NCI-H1105 treated with DMSO at 0.1 percent for 48 hours (cell line): ENCODE results near the gene PSMC3.

ENCODE experiments used
- DNase-seq: peaks from one replicate; lab custom pipeline; 2025; lab: John Stamatoyannopoulos, UW

PSMC3 gene

DNA sequence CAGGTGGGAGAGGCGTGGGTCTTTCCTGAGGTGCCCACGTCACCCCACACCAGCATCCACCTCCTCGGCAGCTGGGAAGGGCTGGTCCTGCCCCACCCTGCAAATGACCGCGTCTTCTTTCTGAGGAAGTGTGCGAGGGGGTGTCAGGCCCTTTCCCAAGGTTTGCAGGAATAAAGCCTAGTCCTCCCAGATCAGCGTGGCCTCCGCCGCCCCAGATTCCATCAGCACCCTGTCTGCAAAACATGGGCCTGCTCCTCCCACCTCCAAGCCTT is 32.3 kb downstream of the PSMC3 start:
- no peak for DNase-seq

DNA sequence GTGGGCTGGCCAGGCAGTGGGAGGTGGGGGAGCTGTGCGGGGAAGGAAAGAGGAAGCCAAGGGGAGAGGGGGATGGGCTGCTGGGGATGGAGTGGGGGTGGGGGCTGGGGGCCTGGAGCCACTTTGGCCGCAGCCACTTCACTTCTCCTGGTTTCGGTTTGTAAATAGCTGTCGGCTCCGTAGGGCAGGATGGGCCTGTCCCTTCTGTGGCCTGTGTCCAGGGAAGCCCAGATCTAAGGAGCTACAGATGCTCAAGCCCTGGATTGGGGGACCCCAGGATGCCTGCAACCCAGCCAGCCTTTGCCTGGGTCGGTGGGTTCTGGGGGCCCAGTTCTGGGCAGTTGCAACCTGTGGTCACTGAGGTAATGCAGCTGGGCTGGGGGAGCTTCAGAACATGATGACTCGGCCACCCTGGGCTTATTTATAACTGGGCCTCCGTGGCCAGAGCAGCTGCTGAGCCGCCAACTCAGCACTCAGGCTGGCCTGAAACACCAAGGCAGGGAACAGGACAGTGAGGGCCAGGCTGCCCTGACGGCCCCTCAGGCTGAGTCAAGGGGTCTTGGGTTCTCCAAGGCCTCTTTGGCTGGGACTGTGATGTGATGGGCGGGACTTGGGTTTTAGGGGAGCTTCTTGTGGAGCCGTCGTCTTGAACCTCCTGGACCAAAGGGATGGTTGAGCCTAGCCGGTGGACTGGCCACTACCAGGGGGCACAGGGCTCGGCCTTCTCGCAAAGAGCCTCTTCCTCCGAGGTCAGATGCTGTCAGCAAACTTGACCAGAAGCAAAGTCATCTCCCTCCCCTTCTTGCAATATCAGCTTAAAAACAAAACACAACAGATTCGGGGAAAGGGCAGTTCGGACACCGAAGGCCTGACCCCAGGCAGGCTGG is 32.8 kb downstream of the PSMC3 start:
- DNase-seq, result no peak

DNA sequence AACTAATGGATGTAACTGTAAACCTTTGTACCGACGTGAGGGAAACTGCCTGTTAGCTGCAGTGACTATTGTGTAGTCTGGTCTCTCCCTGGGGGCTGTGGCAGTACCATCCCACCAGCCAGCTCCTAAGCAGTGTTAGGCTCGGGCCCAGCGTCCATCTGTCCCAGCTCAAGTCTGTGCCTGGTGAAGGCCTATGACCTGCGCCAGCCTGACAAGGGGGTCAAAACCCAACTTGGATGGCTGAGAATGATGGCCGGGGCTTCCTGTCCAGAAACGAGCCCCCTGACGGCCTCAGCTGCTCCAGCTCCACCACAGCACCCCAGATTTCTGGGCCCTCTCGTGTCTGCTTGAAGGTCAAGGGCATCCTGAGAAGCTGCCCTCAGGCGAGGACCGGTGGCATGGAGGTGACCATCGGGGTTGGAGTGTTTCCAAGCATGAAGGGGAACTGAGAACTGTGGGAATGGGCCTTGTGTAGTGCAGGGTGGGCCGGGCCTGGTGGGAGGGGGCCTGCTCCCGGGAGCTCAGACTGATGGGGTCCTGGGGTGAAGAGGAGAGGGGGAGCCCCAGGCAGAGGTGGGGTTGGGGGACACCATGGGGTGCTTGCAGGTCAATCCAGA is 33.6 kb downstream of the PSMC3 start:
- no peak for DNase-seq

DNA sequence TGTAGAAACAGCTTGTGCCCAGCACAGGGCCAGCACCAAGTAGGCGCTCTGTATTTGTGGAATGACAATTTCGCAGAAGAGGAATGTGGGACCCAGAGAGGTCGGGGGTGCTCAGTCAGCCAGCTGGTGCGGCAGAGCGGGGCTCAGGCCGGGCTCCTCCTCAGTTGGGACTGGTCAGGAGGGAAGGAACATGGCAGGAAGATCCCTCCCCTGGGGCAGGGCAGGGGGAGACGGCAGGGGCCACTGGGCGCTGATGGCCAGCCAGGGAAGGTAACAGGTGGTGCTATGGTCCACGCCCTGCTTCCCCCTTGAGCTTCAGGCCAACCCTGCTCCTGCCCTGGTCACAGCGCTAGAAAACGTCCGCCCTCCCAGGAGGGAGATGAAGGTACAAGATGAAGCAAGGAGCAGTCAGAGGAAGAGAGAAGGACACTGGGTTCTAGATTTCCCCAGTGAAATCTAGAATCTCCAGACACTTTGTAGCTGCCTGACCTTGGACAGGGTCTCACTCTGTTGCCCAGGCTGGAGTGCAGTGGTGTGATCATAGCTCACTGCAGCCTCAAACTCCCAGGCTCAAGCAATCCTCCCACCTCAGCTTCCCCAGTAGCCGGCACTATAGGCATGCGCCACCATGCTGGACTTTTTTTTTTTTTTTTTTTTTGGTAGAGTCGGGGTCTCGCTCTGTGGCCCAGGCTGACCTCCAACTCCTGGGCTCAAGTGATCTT is 34.4 kb downstream of the PSMC3 start:
- no peak for DNase-seq

- DNase-seq, result no peak
These were observed 35.1 kb downstream of the PSMC3 start for GRCh38 chr11:47391077-47391583.

- DNase-seq, result no peak
These were observed 35.8 kb downstream of the PSMC3 start for GRCh38 chr11:47390422-47390760.

DNA sequence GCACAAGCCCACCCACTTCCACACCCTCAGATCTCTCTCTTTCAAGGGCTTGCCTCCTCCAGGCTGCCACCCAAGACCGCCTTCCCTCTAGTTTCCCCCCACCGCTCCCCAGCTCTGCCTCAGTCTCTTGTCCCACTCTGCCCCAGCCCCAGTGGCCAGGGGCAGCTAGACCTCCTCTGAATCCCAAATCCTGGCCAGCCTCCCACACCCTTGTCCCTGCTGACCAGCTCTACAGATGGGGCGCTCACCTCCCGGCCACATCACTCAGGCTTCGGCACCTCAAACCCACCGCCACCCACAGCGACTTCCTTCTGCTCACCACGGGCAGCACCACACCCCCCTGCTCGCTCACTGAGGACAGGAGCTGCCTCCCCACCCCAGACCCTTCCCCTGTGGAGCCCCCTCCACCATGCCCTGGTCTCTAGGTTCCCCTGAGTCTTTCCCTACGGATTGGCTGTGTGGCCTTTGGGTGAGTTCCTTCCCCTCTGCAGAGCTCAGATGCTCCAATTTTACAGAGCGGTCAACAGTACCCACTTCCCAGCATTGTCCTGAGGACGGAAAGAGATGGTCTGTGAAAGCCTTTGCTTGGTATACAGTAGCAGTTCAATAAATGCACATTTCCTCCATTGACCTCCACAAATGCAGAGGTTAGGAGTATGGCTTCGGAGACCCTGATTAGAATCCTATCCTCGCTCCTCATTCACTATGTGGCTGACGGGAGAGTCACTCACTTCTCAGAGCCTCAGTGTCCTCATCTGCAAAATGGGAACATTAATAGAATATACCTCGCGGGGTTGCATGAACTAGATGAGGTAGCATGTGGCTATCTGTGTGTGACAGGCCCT is 36.4 kb downstream of the PSMC3 start:
- no peak for DNase-seq

DNA sequence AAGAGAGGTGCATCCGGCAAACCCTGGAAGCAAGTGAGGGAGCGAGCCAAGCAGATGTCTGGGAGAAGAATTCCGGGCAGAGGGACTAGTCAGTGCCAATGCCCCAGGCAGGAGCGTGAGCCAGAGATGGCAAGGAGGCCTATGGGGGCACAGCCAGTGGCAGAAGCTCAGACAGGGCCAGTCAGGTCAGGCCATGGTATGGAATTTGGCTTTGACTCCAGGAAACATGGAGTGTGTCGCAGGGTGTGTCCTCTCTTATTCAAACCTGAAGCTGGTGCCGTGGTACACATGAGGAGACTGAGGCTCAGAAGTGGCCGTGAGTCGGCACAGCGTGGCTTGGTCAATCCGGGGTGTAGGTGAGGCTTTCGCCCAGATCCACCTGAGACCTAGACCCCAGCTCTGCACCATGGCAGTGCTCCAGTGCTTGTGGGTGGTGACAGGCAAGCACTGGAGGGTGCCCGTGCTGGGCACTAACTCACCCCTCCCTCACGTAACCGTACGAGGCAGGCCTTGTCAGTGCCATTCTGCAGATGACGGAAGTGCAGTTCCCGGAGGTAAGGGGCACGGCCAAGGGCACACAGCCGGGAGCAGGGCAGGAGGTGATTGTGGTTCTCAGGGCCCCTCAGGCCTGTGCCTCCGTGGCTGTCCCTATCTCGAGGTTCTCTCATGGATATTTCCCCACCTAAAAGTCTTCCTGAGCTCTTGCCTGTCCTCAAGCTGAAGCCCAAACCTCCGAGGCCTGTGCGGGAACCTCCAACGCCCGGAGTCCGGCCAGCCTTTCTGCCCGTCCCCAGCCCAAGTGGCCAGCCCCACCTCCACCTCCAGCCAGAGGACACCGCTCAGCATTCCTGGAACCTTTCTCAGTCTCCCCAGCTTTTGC is 37.3 kb downstream of the PSMC3 start:
- DNase-seq, result no peak

DNA sequence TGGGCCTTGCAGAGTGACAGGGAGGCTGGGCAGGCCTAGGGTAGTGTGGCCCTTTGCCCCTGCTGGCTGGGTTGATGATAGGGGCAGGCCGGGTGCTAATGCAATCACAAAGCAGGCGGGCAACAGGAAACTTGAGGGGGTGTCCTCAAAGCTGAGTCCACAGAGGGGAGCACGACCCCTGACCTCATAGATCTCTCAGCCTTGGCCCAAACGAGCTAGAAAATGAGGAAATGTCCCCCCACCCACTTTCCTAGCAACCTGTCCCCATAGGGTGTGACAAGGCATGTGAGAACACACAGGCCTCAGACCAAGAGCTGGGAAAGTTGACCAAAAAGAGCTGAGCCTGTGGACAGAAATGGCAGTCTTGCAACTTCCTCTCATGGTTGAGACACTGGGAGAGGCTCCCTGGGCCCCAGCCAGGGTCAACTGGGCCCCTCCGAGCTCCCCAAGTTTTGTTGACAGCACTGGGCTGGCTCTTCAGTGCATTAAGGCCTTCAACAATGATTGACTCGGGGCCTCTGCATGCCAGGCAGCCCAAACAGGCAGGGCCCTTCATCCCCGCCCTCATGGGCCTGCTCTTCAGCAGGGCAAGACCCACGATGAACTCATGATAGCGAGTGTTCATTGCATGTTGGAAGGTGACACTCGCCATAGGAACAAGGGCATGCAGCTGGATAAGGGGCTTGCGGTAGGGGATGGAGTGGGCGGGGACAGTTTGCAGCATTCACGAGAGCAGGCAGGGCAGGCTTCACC is 38.1 kb downstream of the PSMC3 start:
- DNase-seq, result no peak

DNA sequence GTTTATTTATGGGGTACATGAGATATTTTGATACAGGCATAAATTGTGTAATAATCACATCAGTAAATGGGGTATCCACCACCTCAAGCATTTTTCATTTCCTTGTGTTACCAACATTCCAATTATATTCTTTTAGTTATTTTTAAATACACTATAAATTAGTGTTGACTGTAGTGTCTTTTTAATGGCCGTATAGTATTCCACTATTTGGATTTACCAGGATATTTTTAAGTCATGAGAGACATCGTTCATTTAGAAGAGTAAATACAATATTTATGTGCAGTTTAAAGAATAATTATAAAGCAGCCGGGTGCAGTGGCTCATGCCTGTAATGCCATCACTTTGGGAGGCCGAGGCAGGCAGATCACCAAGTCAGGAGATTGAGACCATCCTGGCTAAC is 41.7 kb downstream of the PSMC3 start:
- DNase-seq, result no peak

DNA sequence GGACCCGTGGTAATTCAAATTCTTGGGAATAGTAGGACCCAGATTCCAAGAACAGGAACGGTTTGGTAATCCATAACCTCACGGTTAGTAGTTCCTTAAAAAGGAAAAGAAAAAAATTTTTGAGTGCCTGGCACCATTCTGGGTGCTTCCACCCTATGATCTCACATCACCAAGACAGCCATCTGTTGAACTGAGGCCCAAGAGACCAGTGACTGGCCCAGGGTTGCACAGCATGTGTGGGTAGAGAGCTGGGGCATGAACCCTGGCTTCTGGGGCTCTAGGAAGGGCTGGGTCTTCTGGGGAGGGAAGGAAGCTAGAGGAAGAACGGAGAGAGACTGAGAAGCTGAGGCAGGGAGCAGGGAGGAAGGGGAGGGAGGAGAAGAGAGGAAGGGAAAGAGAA is 43.2 kb downstream of the PSMC3 start:
- no peak for DNase-seq

GRCh38 chr11:47380078-47380477 is 46.2 kb downstream of the PSMC3 start:
- no peak for DNase-seq

DNA sequence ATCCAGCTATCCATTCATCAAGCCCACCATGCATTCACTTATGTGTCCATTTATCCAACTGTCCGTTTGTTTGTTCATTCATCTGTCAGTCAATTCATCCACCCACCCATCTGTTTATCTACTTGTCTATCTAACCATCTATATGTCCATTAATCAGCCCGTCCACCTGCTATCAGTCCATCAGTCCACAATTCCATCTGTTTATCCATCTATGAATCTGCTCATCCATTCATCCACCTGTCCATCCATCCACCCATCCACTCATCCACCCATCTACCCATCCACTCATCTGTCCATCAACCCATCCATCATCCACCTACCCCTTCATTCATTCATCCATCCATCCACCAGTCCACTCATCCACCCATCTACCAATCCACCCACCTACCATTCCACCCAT is 46.9 kb downstream of the PSMC3 start:
- DNase-seq, result no peak

DNA sequence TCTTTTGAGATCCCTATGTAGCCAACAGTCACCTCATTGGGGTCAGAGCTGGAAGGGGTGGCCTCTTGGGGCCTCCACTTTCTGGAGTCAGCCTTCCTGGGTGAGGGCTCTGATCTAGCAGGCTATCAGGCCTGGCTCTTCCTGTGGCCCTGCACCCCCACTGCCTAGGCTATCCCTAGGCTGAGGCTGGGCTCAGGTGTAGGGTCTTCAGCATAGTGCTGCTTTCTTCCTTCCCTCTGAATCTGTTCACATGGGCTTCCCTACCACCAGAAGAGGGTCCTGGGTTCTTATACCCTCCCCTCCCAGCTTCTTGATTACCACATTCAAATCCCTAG is 47.4 kb downstream of the PSMC3 start:
- DNase-seq, result no peak

GRCh38 chr11:47378010-47378835 is 48.0 kb downstream of the PSMC3 start, which contains the start of gene SPI1:
Gene SPI1 (minus strand): TSS chr11:47378547. CDS start chr11:47378353, 194 bp downstream.
- DNase-seq, result no peak

DNA sequence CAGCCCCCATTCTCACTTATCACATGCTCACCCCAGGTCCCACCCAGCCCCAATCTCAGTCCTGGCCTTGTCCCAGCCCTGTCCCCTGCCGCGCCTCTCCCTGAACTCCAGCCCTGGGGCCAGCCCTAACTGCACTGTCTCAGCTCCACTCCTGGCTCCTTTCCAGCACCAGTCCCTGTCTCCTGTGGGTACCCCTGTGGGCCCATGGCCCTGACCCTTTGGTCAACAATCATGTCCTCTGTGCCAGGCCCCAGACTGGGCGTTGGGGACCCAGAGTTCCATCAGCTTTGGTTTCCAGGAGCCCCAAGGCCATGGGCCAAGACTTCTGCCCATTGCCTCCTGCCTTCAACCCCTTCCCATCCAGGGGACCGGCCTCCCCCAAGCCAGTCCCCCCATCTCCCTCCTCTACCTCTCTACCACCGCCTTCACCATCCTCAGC is 48.6 kb downstream of the PSMC3 start:
- DNase-seq, result no peak

GRCh38 chr11:47376525-47377371 is 49.5 kb downstream of the PSMC3 start:
- DNase-seq, result no peak

DNA sequence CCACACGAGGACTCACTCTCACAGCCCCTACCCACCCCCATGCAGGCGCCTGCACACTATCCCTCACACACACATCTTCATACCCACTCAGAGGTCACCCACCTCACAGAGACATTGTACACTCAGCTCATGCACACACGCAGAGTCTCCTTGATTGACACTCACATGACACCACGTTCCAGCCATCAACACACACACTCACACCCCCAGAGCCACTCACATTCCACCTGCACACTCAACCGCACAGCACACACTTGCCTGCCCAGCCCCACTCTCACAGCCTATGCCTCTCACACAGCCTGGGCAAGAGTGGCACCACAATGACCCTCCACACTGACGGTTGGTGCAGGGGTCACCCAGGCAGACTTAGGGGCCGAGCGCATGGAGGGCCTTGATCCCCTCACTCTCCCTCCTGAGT is 50.1 kb downstream of the PSMC3 start:
- no peak for DNase-seq
